ENCODE results near the gene OR10A5.
"Not testable (repeated sequence)": the region's sequence is repeated elsewhere in the genome, so short reads cannot be mapped to it uniquely, and the experiment has no call there.

The OR10A5 gene

GRCh38 chr11:6875761-6876160, 30.3 kb downstream of the OR10A5 start:
- no peak for DNase-seq (ENCODE audit: low read depth in 4 of 4, low spot score in 1 of 4)

DNA sequence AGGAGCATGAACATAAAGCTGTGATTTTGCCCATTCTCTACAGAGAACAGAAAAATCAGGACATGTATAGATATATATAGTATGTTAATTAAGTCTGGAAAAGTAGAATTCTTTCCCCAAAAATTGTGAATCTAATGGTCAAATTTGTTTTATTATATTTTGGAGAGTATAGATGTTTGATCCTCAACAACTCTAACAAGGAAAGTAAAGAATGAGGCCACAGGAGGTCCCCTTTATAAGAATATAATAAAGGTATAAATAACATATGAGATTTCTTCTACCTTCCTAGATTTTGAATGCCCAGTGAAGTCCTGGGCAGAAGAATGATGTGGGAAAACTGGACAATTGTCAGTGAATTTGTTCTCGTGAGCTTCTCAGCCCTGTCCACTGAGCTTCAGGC, 30.8 kb downstream of the OR10A5 start, which contains the start of gene OR10A4:
Gene OR10A4, plus strand, starts transcription at position 301 of the 400 bp plus-strand sequence. Its CDS starts 23 bp downstream, at position 324.
- no peak for DNase-seq (ENCODE audit: low read depth in 4 of 4, low spot score in 1 of 4)

DNA sequence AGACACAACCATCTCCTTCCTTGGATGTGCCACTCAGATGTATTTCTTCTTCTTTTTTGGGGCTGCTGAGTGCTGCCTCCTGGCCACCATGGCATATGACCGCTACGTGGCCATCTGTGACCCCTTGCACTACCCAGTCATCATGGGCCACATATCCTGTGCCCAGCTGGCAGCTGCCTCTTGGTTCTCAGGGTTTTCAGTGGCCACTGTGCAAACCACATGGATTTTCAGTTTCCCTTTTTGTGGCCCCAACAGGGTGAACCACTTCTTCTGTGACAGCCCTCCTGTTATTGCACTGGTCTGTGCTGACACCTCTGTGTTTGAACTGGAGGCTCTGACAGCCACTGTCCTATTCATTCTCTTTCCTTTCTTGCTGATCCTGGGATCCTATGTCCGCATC, 31.4 kb downstream of the OR10A5 start:
- DNase-seq (ENCODE audit: low read depth in 4 of 4, low spot score in 1 of 4): no peak

- DNase-seq (ENCODE audit: low read depth in 4 of 4, low spot score in 1 of 4): no peak
These were observed 37.3 kb downstream of the OR10A5 start for GRCh38 chr11:6882751-6883150.

DNA sequence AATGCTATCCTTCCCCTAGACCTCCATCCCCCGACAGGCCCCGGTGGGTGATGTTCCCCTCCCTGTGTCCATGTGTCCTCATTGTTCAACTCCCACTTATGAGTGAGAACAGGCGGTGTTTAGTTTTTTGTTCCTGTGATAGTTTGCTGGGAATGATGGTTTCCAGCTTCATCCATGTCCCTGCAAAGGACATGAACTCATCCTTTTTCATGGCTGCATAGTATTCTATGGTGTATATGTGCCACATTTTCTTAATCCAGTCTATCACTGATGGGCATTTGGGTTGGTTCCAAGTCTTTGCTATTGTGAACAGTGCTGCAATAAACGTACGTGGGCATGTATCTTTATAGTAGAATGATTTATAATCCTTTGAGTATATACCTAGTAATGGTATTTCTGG, 42.2 kb downstream of the OR10A5 start:
- DNase-seq (ENCODE audit: low read depth in 4 of 4, low spot score in 1 of 4): not testable (repeated sequence)

GRCh38 chr11:6888830-6889229, 43.3 kb downstream of the OR10A5 start:
- DNase-seq (ENCODE audit: low read depth in 4 of 4, low spot score in 1 of 4): no peak

DNA sequence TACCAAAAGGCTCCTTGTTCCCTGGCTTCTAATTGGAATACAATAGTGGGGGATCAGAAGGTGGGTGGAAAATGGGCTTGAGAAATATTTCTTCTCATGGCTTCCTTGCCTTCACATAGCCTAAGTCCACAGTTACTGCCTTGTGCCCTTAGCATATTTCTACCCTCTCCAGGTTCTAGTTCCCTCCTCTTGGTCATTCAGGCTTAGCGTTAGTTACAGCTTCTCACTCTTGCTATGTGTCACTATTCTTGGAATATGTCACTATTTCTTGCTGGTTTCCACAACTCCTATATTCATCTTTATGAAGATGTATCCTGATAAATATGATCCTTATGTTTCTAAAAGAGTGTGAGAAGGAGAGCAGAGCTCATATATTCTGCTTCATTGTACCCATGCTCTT, 44.4 kb downstream of the OR10A5 start:
- DNase-seq (ENCODE audit: low read depth in 4 of 4, low spot score in 1 of 4): no peak

- no peak for DNase-seq (ENCODE audit: low read depth in 4 of 4, low spot score in 1 of 4)
These were observed 46.9 kb downstream of the OR10A5 start, which contains the start of gene OR2D2 for GRCh38 chr11:6892400-6892799. Gene OR2D2, minus strand, starts transcription at chr11:6892500. Its CDS starts 0 bp downstream, at chr11:6892500.

GRCh38 chr11:6894097-6894496, 48.6 kb downstream of the OR10A5 start:
- DNase-seq (ENCODE audit: low read depth in 4 of 4, low spot score in 1 of 4): no peak

GRCh38 chr11:6895010-6895409, 49.5 kb downstream of the OR10A5 start:
- DNase-seq (ENCODE audit: low read depth in 4 of 4, low spot score in 1 of 4): no peak
